ENCODE measurements around the gene AICDA.
"Not testable (repeated sequence)": the region's sequence is repeated elsewhere in the genome, so short reads cannot be mapped to it uniquely, and the experiment has no call there.

The AICDA gene

DNA sequence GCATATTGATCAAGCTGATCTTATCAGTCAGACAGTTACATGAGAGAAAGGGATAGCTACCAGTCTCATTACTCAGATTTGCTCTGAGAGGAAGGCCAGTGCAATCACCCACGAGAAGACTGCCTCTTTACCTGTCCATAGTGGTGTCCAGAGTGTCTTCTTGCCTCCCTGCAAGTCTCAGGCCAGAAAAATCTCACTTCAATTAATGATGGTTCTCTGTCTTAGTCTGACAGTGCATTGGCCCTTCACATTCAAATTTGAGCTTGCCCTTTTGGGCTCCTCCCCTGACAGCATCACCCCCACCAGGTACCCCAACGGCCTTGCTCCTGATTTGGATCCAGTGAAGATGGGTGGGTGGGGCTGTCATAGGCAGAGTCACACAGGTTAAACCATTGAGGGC lies at the start of gene AICDA:
AICDA (minus strand) TSS at position 231 of the 400 bp plus-strand sequence; CDS start at position 139, 92 bp downstream.
- in situ Hi-C loops (cut with MboI; ENCODE audit: low sequenced_read_pairs): no loop called here

DNA sequence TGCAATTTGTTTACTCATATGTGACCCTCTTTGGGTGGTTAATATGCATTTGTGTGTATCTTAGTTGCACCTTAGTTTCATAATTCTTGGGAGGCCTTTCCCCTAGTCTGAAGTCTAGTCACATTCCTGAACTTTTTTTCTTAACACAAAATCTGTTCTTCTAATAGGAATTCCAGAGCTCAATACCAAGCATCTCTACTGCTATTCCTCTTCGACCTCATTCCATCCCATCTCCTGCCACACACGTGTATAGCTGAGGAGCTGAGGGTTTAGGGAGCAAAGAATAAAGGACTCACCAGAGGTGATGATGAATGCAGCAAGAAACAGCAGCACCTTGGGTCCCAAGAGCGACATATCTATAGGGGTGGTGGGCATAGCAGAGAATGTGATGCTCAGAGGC lies 49.1 kb upstream of the AICDA start:
- in situ Hi-C loops (cut with MboI; ENCODE audit: low sequenced_read_pairs): no loop called here

- in situ Hi-C loops (cut with MboI; ENCODE audit: low sequenced_read_pairs): no loop called here
These were observed 48.4 kb upstream of the AICDA start for GRCh38 chr12:8661016-8661415.

GRCh38 chr12:8658346-8658745 lies 45.7 kb upstream of the AICDA start:
- in situ Hi-C loops (cut with MboI; ENCODE audit: low sequenced_read_pairs): no loop called here

DNA sequence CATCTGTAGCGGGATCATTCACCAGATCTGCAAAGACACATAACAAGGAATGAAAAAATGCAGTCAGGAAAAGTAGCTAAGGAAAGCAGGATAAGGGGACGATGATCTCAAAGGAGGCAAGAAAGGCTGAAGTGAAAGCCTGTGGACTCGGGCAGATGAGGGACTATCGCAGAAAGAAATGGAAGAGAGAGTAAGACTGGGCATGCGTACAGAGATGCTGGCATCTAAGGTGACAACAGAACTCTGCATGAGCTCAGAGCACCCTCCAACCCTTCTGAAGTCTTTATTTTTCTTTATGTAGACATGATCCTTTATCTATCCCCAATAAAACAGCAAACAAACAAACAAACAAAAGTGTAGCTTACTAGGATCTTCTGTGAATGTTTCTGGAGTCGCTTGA lies 42.8 kb upstream of the AICDA start:
- in situ Hi-C loops (cut with MboI; ENCODE audit: low sequenced_read_pairs): no loop called here

DNA sequence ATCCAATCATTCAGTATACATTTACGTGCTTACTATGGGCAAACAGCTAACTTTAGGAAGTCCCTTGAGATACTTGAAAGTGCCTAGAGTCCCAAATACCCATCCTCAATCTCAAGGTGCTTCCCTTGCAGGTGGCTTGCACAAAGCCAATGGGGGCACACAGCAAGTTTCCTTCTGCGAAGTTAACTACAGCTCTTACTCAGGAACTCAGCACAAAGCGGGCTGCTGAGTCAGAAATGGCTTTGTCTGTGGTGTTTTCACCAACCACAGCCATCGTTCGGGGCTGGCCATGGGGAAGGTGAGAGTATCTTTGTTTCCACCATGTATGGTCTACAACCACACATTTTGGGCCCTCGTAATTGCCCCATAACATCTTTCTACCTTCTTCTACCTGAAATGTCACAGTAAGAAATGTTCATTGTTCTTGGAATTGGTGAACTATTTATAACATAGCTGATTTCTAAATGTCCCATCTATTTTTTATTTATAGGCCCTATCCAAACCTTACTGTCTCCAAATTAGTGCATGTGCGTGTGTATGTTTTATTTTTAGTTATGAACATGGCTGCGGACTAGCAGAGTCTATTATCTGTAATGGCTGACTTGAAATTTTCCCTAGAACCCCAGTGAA lies 36.0 kb upstream of the AICDA start:
- in situ Hi-C loops (cut with MboI; ENCODE audit: low sequenced_read_pairs): no loop called here

DNA sequence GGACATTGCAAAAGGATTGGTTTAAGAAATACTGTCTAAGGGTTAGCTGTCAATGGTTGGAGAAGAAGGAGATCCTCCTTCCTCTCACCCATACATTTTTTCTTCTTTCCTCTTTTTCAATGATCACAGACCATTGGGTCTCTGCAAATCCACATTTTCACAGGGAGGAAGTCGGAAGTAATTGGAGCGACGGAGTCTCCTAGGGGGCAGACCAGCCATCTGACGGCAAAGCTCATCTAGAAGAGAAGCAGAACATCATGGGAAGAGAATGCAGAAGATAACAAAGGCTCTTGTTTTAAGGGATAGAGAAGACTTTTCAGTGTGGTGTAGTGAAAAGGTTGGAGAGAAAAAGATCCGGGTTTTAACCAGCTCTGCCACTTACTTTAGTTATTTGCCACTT lies 35.3 kb upstream of the AICDA start:
- in situ Hi-C loops (cut with MboI; ENCODE audit: low sequenced_read_pairs): no loop called here

GRCh38 chr12:8644345-8645248 lies 31.9 kb upstream of the AICDA start:
- in situ Hi-C loops (cut with MboI; ENCODE audit: low sequenced_read_pairs): no loop called here

- in situ Hi-C loops (cut with MboI; ENCODE audit: low sequenced_read_pairs): no loop called here
These were observed 30.1 kb upstream of the AICDA start for GRCh38 chr12:8642775-8643174.

DNA sequence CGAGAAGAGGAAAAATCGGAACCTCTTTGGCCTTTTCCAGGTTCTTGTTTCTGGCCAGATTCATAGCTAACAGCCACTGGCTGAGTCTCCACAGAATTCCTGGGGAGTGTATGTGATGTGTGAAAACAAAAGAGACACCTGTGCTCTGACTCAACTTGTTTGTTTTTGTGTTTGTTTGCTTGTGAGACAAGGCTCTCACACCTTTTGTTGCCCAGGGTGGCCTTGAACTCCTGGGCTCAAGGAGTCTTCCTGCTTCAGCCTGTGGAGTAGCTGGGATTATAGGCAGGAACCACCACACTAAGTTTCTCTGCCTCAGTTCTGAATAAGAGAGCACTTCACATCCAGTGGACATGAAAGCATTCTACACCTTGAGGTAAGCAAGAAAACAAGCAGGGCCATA lies 27.3 kb upstream of the AICDA start:
- in situ Hi-C loops (cut with MboI; ENCODE audit: low sequenced_read_pairs): no loop called here

DNA sequence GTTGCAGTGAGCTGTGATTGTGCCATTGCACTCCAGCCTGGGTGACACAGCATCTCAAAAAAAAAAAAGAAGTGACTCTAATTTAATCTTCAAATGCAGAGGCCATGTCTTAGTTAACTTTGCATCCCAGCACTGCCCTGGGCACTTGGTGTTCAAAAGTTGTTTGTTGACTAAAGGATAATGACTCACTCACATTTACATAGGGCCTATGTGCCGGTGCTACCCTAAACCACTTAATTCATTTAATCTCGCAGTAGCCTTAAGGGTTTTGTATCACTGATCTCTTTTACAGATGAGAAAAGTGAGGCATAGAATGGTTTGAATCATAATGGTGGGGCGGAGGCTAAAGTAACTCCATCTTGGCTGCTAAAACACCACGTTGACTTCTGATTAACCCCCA lies 26.3 kb upstream of the AICDA start:
- in situ Hi-C loops (cut with MboI; ENCODE audit: low sequenced_read_pairs): no loop called here

- in situ Hi-C loops (cut with MboI; ENCODE audit: low sequenced_read_pairs): no loop called here
These were observed 25.0 kb upstream of the AICDA start for GRCh38 chr12:8637666-8638065.

GRCh38 chr12:8637244-8637643 lies 24.6 kb upstream of the AICDA start:
- in situ Hi-C loops (cut with MboI; ENCODE audit: low sequenced_read_pairs): no loop called here

GRCh38 chr12:8636581-8636980 lies 23.9 kb upstream of the AICDA start:
- in situ Hi-C loops (cut with MboI; ENCODE audit: low sequenced_read_pairs): no loop called here

- in situ Hi-C loops (cut with MboI; ENCODE audit: low sequenced_read_pairs): not testable (repeated sequence)
These were observed 23.3 kb upstream of the AICDA start for GRCh38 chr12:8636007-8636346.

- in situ Hi-C loops (cut with MboI; ENCODE audit: low sequenced_read_pairs): not testable (repeated sequence)
These were observed 22.8 kb upstream of the AICDA start for GRCh38 chr12:8635342-8636006.

DNA sequence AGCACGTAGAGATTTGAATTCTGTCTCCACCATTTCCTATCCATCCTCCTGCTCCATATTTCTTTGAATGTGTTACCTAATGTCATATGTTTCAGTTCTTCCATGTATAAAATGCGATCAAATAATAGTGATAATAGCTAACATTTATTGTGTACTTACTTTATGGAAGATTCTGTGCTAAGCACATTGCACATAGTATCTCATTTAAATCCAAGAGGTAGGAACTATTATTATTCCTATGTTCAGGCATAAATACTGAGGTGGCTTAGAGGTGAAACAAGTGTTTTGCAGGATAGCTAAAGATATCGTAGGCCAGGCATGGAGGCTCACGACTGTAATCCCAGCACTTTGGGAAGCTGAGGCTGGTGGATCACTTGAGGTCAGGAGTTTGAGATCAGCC lies 17.5 kb upstream of the AICDA start:
- in situ Hi-C loops (cut with MboI; ENCODE audit: low sequenced_read_pairs): no loop called here

DNA sequence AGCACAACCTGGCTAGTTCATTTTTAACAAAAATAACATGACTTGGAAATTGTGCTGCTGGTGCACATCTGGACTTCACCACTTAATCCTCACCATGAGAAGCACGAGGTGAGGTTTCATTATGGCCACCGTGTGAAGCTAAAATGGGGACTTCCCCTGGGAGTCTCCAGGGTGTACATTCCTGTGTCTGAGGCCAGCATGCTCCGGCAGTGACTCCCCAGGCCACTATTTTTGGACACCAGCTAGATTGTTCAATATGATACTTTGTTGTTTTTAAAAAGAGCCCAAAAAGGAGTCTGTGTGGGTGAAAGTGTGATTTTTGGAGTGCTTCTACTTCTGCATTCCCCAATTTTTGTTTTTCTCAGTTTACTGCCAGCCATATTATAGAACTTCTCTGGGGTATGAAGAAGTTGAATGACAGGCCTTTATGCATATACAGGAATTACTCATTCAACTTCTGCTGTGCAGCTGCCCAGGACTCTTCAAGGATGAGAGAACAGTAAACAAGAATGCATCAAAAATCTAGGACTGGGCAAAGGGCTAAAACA lies 16.9 kb upstream of the AICDA start:
- in situ Hi-C loops (cut with MboI; ENCODE audit: low sequenced_read_pairs): no loop called here

DNA sequence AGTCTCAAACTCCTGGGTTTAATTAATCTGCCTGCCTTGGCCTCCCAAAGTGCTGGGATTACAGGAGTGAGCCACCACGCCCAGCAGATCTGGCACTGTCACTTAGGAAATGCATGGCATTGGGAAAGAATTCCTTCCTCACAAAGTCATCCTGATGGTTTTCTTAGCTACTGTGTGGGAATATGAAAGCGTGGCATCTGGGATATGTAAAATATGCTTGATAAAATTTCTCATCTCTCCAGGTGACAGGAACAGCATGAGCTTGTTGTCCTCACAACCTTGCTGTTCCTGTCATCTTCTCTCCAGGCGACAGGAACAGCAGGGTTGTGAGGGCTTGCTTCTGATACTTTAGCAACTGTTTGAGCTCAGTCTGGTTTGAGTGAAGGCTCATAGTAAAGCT lies 16.1 kb upstream of the AICDA start:
- in situ Hi-C loops (cut with MboI; ENCODE audit: low sequenced_read_pairs): no loop called here

- in situ Hi-C loops (cut with MboI; ENCODE audit: low sequenced_read_pairs): not testable (repeated sequence)
These were observed 12.1 kb upstream of the AICDA start for GRCh38 chr12:8624750-8625149.

GRCh38 chr12:8622646-8623045 lies 10.0 kb upstream of the AICDA start:
- in situ Hi-C loops (cut with MboI; ENCODE audit: low sequenced_read_pairs): no loop called here

DNA sequence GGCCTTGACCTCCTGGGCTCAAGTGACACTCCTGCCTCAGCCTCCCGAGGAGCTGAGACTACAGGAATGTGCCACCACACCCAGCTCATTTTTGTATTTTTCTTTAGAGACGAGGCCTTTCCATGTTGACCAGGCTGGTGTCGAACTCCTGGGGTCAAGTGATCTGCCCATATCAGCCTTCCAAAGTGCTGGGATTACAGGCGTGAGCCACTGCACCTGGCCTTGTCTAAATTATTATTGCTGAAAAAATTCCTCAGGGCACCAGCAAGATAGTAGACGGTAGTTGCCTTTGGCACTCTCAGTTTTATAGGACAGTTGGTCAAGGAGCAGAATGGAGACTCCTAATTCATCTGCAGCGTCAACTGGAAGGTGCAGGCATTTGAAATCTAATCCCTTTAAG lies 2.5 kb upstream of the AICDA start:
- in situ Hi-C loops (cut with MboI; ENCODE audit: low sequenced_read_pairs): no loop called here
